Activated T-cell treated with anti-CD3 and anti-CD28 coated beads, Interleukin-2, amount 50 U/mL, for 24 hours (primary cell): ENCODE measurements around the gene TNK2.
"Not testable (repeated sequence)": the region's sequence is repeated elsewhere in the genome, so short reads cannot be mapped to it uniquely, and the experiment has no call there.

ENCODE experiments used
- DNase-seq: peaks from one replicate; pipeline ENCODE4 v3.0.0-alpha.2; 2020
- H3K27ac Mint-ChIP-seq: 2 replicates; pipeline ENCODE4 v1.8.0; 2020; ENCODE audit warnings: mild to moderate bottlenecking, mixed read lengths
- H3K27me3 Mint-ChIP-seq: 2 replicates; pipeline ENCODE4 v1.8.0; 2020; ENCODE audit warnings: mixed read lengths
- H3K36me3 Mint-ChIP-seq: 2 replicates; pipeline ENCODE4 v1.8.0; 2020; ENCODE audit warnings: low read depth, mixed read lengths
- H3K4me1 Mint-ChIP-seq: 2 replicates; pipeline ENCODE4 v1.8.0; 2020; ENCODE audit warnings: low read depth, mixed read lengths
- H3K4me3 Mint-ChIP-seq: 2 replicates; pipeline ENCODE4 v1.8.0; 2020; ENCODE audit warnings: mild to moderate bottlenecking, moderate library complexity, mixed read lengths
- H3K9me3 Mint-ChIP-seq: 2 replicates; pipeline ENCODE4 v1.8.0; 2020; ENCODE audit warnings: mixed read lengths

TNK2 gene

DNA sequence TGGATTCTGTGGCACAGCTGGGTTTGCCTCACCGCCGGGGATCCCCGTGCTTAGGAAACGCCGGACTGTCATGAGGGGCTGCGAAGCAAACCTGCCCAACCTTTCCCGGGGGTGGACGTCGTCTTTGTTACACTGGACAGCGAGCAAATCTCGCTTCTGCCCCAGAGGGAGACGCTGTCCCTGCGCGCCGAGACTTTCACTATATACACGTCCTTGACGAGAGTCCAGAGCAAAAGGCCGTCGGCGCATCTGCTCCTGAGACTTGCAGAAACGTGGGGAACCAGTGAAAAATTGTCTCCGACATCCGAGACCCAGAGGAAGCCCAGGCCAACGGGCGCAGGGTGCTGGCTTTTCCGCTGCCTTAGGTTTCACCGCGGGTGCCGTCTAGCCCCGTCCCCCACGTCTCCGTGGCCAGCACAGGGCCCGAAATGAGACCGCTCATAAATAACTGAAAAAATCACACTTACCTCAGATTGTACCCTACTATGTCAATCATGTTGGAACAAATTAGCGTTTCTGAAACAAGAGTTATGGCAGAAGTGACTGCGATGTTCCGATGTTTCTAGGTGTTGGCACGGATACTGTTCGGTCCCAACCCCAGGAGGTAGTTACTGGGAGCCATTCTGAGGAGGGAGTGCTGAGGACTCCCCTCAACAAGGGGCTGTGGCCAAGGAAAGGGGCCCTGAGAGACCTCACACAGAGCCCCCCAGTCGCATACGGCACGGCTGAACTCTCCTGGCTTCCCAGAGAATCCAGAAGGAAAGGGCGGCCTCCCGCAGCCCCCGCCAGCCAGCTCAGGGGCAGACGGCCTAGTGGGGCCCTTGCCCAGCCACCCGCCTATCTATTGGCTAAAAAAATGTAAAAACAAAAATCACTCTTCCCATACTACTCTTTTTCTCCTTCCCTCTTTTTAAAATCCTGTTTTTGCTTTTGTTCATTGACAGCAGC lies 82.2 kb downstream of the TNK2 start:
- no peaks in the 10 kb centered on the region for H3K27me3 Mint-ChIP-seq
- no peak overlapping the region for H3K27ac Mint-ChIP-seq
- H3K9me3 Mint-ChIP-seq: no peaks in the 10 kb centered on the region
- H3K4me1 Mint-ChIP-seq: no peaks in the 10 kb centered on the region
- no peaks in the 10 kb centered on the region for H3K36me3 Mint-ChIP-seq
- no peak overlapping the region for H3K4me3 Mint-ChIP-seq
- no peak for DNase-seq

- no peak for DNase-seq
- Mint-ChIP-seq H3K4me3 (no peak overlapping the region), H3K27me3 (no peaks in the 10 kb centered on the region), H3K9me3 (no peaks in the 10 kb centered on the region), H3K4me1 (no peaks in the 10 kb centered on the region), H3K36me3 (no peaks in the 10 kb centered on the region), H3K27ac (no peak overlapping the region)
Measured at GRCh38 chr3:195825191-195825588, 83.2 kb downstream of the TNK2 start.

DNA sequence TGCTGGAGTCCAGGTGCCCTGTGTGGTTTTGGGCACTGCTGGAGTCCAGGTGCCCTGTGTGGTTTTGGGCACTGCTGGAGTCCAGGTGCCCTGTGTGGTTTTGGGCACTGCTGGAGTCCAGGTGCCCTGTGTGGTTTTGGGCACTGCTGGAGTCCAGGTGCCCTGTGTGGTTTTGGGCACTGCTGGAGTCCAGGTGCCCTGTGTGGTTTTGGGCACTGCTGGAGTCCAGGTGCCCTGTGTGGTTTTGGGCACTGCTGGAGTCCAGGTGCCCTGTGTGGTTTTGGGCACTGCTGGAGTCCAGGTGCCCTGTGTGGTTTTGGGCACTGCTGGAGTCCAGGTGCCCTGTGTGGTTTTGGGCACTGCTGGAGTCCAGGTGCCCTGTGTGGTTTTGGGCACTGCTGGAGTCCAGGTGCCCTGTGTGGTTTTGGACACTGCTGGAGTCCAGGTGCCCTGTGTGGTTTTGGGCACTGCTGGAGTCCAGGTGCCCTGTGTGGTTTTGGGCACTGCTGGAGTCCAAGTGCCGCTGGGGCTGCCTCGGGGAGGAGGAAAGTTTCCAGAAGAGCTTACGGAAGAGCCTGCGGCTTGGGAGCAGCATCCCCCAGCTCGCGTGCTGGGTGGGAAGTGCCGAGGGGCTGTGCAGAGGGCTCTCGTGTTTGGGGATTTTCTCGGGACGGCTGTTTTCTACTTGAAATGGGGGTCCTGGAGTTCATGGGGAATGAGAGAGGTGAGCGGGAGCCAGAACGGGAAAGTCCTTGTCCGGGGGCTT lies 83.7 kb downstream of the TNK2 start:
- not testable (repeated sequence) for H3K4me3 Mint-ChIP-seq, H3K27me3 Mint-ChIP-seq, H3K4me1 Mint-ChIP-seq, DNase-seq, H3K36me3 Mint-ChIP-seq, H3K27ac Mint-ChIP-seq, H3K9me3 Mint-ChIP-seq

DNA sequence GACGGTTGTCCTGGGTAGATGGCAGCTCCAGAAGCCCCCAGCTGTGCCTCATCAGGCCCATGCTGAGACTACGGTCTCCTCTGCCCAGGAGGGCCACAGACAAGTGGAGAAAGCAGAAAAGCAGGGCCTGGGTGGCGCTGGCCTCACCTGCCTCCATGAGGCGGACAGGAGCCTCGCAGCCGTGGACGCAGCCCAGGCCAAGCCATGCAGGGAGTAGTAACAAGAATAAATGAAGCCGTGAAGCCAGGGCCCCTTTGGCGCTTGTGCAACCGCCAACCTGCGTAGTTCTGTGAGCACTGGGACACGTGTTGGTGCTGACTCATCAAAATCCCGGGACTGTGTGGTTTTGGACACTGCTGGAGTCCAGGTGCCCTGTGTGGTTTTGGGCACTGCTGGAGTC lies 84.4 kb downstream of the TNK2 start:
- Mint-ChIP-seq H3K36me3 (no peaks in the 10 kb centered on the region), H3K27ac (no peak overlapping the region), H3K27me3 (no peaks in the 10 kb centered on the region), H3K9me3 (no peaks in the 10 kb centered on the region), H3K4me1 (no peaks in the 10 kb centered on the region), H3K4me3 (no peak overlapping the region)
- no peak for DNase-seq

DNA sequence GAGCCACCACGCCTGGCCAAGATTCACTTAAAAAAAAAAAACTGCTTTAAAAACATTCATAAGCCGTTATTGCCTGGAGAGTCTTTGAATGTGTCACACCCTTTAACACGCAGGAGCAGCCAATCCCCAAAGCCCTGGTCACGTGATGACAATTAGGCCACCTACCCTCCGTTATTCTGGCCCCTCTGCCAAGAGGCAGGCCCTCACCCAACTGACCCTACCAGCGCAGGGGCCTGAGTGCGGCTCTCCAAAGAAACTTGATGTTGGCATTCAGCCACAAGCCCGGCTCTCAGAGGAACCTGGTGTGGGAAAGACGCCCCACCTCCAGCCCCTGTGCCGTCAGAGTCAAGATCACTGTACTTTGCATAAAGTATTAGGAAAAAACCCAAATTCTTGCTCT lies 85.1 kb downstream of the TNK2 start:
- H3K4me1 Mint-ChIP-seq: no peaks in the 10 kb centered on the region
- H3K36me3 Mint-ChIP-seq: no peaks in the 10 kb centered on the region
- no peak overlapping the region for H3K4me3 Mint-ChIP-seq
- no peak for DNase-seq
- no peak overlapping the region for H3K27ac Mint-ChIP-seq
- H3K27me3 Mint-ChIP-seq: no peaks in the 10 kb centered on the region
- H3K9me3 Mint-ChIP-seq: no peaks in the 10 kb centered on the region

GRCh38 chr3:195822131-195822696 lies 86.1 kb downstream of the TNK2 start:
- Mint-ChIP-seq H3K36me3 (no peaks in the 10 kb centered on the region), H3K4me1 (no peaks in the 10 kb centered on the region), H3K27me3 (no peaks in the 10 kb centered on the region), H3K27ac (no peak overlapping the region), H3K4me3 (no peak overlapping the region), H3K9me3 (no peaks in the 10 kb centered on the region)
- no peak for DNase-seq

GRCh38 chr3:195821403-195822130 lies 86.8 kb downstream of the TNK2 start:
- no peaks in the 10 kb centered on the region for H3K36me3 Mint-ChIP-seq
- H3K27me3 Mint-ChIP-seq: no peaks in the 10 kb centered on the region
- no peak for DNase-seq
- H3K27ac Mint-ChIP-seq: no peak overlapping the region
- no peaks in the 10 kb centered on the region for H3K4me1 Mint-ChIP-seq
- no peak overlapping the region for H3K4me3 Mint-ChIP-seq
- no peaks in the 10 kb centered on the region for H3K9me3 Mint-ChIP-seq

DNA sequence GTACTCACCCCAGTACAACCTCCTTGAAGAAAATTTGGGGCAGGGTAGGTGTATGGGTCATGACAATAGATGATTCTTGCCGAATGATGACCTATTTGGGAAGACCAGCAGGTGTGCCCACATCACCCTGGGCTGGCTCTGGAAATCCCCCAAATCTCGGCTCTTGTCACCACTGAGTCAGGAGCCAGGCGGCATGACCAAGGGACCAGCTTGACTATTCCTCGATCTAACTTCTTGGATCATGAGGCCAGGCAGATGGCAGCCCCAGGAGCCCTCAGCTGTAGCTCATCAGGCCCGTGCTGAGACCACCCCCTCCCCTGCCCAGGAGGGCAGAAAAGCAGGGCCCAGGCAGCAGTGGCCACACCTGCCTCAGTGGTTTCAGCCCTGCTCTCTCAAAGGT lies 87.5 kb downstream of the TNK2 start:
- no peaks in the 10 kb centered on the region for H3K27me3 Mint-ChIP-seq
- no peak for DNase-seq
- H3K4me1 Mint-ChIP-seq: no peaks in the 10 kb centered on the region
- H3K9me3 Mint-ChIP-seq: no peaks in the 10 kb centered on the region
- no peak overlapping the region for H3K27ac Mint-ChIP-seq
- no peak overlapping the region for H3K4me3 Mint-ChIP-seq
- H3K36me3 Mint-ChIP-seq: no peaks in the 10 kb centered on the region

- Mint-ChIP-seq H3K4me1 (no peaks in the 10 kb centered on the region), H3K4me3 (no peak overlapping the region), H3K27me3 (no peaks in the 10 kb centered on the region), H3K9me3 (no peaks in the 10 kb centered on the region), H3K36me3 (no peaks in the 10 kb centered on the region), H3K27ac (no peak overlapping the region)
- DNase-seq: no peak
Measured at GRCh38 chr3:195820186-195820585, 88.2 kb downstream of the TNK2 start.

DNA sequence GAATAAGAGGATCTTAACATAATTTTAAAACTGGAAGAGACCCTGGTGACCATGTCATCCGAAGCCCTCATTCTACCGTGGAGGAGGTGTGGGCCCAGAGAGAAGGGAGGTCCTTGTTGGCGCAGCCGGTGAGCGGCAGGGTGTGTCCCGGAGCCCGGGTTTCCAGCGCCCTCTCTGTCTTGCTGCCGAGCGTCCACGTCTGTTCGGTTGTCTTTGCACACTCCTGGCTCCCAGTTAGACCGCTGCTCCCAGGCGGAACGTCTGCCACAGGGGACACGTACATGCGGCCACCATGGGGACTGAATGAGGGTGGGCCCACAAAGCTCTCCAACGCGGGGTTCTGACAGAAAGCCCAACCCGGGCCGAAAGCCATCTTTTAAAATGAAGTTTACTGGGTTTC lies 90.0 kb downstream of the TNK2 start:
- DNase-seq: no peak
- no peaks in the 10 kb centered on the region for H3K36me3 Mint-ChIP-seq
- no peak overlapping the region for H3K27ac Mint-ChIP-seq
- H3K4me1 Mint-ChIP-seq: no peaks in the 10 kb centered on the region
- no peaks in the 10 kb centered on the region for H3K9me3 Mint-ChIP-seq
- no peaks in the 10 kb centered on the region for H3K27me3 Mint-ChIP-seq
- no peak overlapping the region for H3K4me3 Mint-ChIP-seq

DNA sequence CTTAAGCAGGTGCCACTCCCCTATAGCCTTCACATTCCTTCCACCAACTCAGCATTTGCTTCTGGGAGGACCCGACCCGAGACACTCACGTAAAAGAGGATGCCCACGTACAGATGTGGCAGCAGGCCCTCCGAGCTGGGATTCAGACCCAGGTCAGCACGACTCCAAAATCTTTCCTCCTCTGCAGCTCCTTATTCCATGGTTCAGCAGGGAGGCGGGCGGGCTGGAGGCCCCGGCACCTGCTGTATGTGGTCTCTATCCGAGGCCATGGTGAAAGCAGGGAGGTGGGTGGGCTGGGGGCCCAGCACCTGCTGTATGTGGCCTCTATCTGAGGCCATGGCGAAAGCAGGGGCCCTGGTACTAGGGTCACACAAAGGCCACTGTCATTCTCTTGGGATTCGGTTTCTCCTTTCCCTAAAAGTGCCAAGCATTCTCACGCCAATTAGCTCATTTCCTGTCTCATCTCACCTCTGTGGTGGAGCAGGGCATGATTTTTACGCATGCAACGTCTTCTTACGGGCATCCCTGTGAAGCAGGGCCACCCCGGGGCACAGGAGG lies 90.7 kb downstream of the TNK2 start:
- no peak overlapping the region for H3K4me3 Mint-ChIP-seq
- no peaks in the 10 kb centered on the region for H3K36me3 Mint-ChIP-seq
- no peaks in the 10 kb centered on the region for H3K9me3 Mint-ChIP-seq
- H3K4me1 Mint-ChIP-seq: no peaks in the 10 kb centered on the region
- no peak overlapping the region for H3K27ac Mint-ChIP-seq
- no peaks in the 10 kb centered on the region for H3K27me3 Mint-ChIP-seq
- no peak for DNase-seq

DNA sequence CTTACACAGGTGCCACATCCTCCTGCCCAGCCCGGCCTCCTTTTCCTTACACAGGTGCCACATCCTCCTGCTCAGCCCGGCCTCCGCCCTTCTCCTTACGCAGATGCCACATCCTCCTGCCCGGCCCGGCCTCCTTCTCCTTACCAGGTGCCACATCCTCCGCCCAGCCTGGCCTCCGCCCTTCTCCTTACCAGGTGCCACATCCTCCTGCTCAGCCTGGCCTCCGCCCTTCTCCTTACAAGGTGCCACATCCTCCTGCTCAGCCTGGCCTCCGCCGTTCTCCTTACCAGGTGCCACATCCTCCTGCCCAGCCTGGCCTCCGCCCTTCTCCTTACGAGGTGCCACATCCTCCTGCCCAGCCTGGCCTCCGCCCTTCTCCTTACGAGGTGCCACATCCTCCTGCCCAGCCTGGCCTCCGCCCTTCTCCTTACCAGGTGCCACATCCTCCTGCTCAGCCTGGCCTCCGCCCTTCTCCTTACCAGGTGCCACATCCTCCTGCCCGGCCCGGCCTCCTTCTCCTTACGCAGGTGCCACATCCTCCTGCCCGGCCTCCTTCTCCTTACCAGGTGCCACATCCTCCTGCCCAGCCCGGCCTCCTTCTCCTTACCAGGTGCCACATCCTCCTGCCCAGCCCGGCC lies 92.0 kb downstream of the TNK2 start:
- not testable (repeated sequence) for H3K27ac Mint-ChIP-seq

GRCh38 chr3:195815169-195815771 lies 93.1 kb downstream of the TNK2 start:
- Mint-ChIP-seq H3K9me3 (no peaks in the 10 kb centered on the region), H3K27ac (no peak overlapping the region), H3K4me3 (no peak overlapping the region), H3K4me1 (no peaks in the 10 kb centered on the region), H3K36me3 (no peaks in the 10 kb centered on the region), H3K27me3 (no peaks in the 10 kb centered on the region)
- DNase-seq: no peak

More for the DNA sequence above, 92.0 kb downstream of the TNK2 start:
- not testable (repeated sequence) for H3K4me1 Mint-ChIP-seq, H3K27me3 Mint-ChIP-seq, H3K36me3 Mint-ChIP-seq, H3K9me3 Mint-ChIP-seq, DNase-seq, H3K4me3 Mint-ChIP-seq
